A673 (cell line): ENCODE data around the gene ANAPC1.
A peak's percentile ranks its signal among the peaks of the same experiment; 100 is the strongest.
"Not testable (repeated sequence)": the region's sequence is repeated elsewhere in the genome, so short reads cannot be mapped to it uniquely, and the experiment has no call there.

Experiments used
- CTCF ChIP-seq: fragments of 300-800, 200-600 bp; sonication (generic); conservative IDR thresholded peaks from 2 replicates; pipeline ENCODE4 v1.5.1; 2017; ENCODE audit warnings: low read depth, mild to moderate bottlenecking, antibody characterized with exemption, low read length, moderate library complexity, mixed read lengths
- EZH2 ChIP-seq: fragments of 200-600 bp; sonication (generic); IDR thresholded peaks from 2 replicates; pipeline ENCODE4 v1.6.1; 2017; ENCODE audit warnings: borderline replicate concordance, low read depth, mild to moderate bottlenecking, mixed read lengths, antibody characterized with exemption, low read length; ENCODE audit not compliant: poor library complexity, severe bottlenecking

DNA sequence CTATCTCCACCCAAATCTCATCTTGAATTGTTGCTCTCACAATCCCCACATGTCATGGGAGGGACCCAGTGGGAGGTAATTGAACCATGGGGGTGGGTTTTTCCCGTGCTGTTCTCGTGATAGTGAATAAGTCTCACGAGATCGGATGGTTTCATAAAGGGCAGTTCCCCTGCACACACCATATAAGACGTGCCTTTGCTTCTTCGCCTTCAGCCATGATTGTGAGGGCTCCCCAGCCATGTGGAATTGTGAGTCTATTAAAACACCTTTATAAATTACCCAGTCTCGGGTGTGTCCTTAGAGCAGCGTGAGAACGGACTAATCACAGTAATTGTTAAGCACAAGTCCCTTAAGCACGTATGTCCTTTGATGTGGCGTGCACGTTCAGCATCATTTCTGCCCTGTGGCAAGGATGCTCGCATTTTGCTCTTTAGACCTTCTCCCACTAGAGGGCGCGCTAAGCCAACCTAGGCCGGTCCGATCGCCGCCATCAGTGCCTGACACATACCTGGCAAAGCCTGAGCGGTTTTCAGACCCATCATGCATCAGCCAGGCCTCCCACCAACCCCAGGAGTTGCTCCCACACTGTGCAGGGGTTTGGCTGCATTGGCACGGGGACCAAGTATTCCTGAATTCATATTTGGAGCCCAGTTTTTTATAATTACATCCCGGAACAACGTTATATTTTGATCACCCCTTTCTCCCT, 136.4 kb downstream of the ANAPC1 start:
- TF ChIP-seq CTCF: peak; percentile 44
- TF ChIP-seq EZH2: not testable (repeated sequence)
